A549 (cell line): Measurements from ENCODE around the gene UGT1A9. TPM values are rescaled to one million over a fixed set of nuclear protein-coding genes. Genes with fewer than 3 reads are reported as not detected.

ENCODE experiments used
- ATAC-seq, 2 experiments: fragments of 200-7000 bp in 1 of 2; fragments of >200 bp in 1 of 2; cut with Nextera tagmentation in 1 of 2; cut with Tn5 transposase in 1 of 2; 3 replicates each; pipeline versions ENCODE4 v1.8.0 to v1.9.1; 2018 to 2020; ENCODE audit warnings: mild to moderate bottlenecking in 1 of 2, moderate library complexity in 1 of 2
- CTCF ChIA-PET: fragments of 300-600 bp; sonication (Branson Sonifier 250); formaldehyde crosslinking; extraction: SDS; loops from one replicate; lab custom pipeline; 2021; ENCODE audit warnings: antibody characterized with exemption, inconsistent platforms; lab: Yijun Ruan, JAX
- POLR2A ChIA-PET: fragments of 350-600 bp; formaldehyde crosslinking; extraction: SDS; loops from one replicate; lab custom pipeline; 2021; ENCODE audit warnings: antibody characterized with exemption, inconsistent platforms; lab: Yijun Ruan, JAX
- DNase-seq, 2 experiments: peaks; one replicate each; pipeline versions ENCODE4 v3.0.0 to v3.0.0-alpha.2; 2011 to 2016; ENCODE audit warnings: low read depth in 1 of 2, low spot score in 1 of 2
- FAIRE-seq: peaks from 2 replicates; lab custom pipeline; 2011; peaks lifted over from hg19 to GRCh38; lab: Jason Lieb, UNC
- H3K27ac ChIP-seq, 2 experiments: fragments of >200 bp; sonication (Bioruptor Twin); formaldehyde crosslinking; 3 replicates each; pipeline ENCODE4 v1.5.1; 2016 to 2017
- H3K4me1 ChIP-seq: fragments of >200 bp; sonication (Bioruptor Twin); formaldehyde crosslinking; 3 replicates; pipeline ENCODE4 v1.6.1; 2016
- H3K4me2 ChIP-seq: fragments of >200 bp; sonication (Bioruptor Twin); formaldehyde crosslinking; 3 replicates; pipeline ENCODE4 v1.6.1; 2016
- H3K4me3 ChIP-seq: fragments of >200 bp; sonication (Bioruptor Twin); formaldehyde crosslinking; 3 replicates; pipeline ENCODE4 v1.5.1; 2016
- H3K9me3 ChIP-seq: fragments of >200 bp; sonication (Bioruptor Twin); formaldehyde crosslinking; 3 replicates; pipeline ENCODE4 v1.6.1; 2016
- CBX8 ChIP-seq: fragments of 200-600 bp; sonication (generic); IDR thresholded peaks from 2 replicates; pipeline ENCODE4 v1.6.1; 2016
- CEBPB ChIP-seq, 2 experiments: fragments of >200 bp in 1 of 2; sonication (Bioruptor Twin) in 1 of 2; formaldehyde crosslinking in 1 of 2; IDR thresholded peaks; 2 replicates each; pipeline ENCODE4 v1.6.1; 2012 to 2016
- CHD2 ChIP-seq: fragments of 150-350 bp; IDR thresholded peaks from 2 replicates; pipeline ENCODE4 v1.6.1; 2014; ENCODE audit warnings: low read length; ENCODE audit not compliant: partially characterized antibody
- CHD4 ChIP-seq: fragments of 200-600 bp; sonication (generic); IDR thresholded peaks from 2 replicates; pipeline ENCODE4 v1.6.1; 2016; ENCODE audit warnings: antibody characterized with exemption, mild to moderate bottlenecking, borderline replicate concordance
- EHF ChIP-seq: fragments of 250-450 bp; sonication (Bioruptor Pico); IDR thresholded peaks from 2 replicates; pipeline ENCODE4 v1.5.0; 2020; ENCODE audit warnings: mild to moderate bottlenecking
- FOSL2 ChIP-seq, 2 experiments: fragments of 450-650 bp in 1 of 2; fragments of >200 bp in 1 of 2; sonication (Bioruptor Twin) in 1 of 2; formaldehyde crosslinking; IDR thresholded peaks; 2 replicates each; pipeline versions ENCODE4 v1.5.0 to v1.6.1; 2016 to 2020; ENCODE audit warnings: mild to moderate bottlenecking in 1 of 2, moderate library complexity in 1 of 2
- FOXS1 ChIP-seq: fragments of 250-450 bp; sonication (Bioruptor Pico); IDR thresholded peaks from 2 replicates; pipeline ENCODE4 v1.5.0; 2020; ENCODE audit warnings: mild to moderate bottlenecking, moderate library complexity
- HDAC2 ChIP-seq: fragments of 200-600 bp; sonication (generic); IDR thresholded peaks from 2 replicates; pipeline ENCODE4 v1.6.1; 2016
- HOXA7 ChIP-seq: fragments of 250-450 bp; sonication (Bioruptor Pico); IDR thresholded peaks from 2 replicates; pipeline ENCODE4 v1.5.0; 2020; ENCODE audit warnings: mild to moderate bottlenecking, moderate library complexity
- HOXB5 ChIP-seq: fragments of 250-450 bp; sonication (Bioruptor Pico); IDR thresholded peaks from 2 replicates; pipeline ENCODE4 v1.5.0; 2020; ENCODE audit warnings: mild to moderate bottlenecking, moderate library complexity
- JUNB ChIP-seq: fragments of >200 bp; sonication (Bioruptor Twin); formaldehyde crosslinking; IDR thresholded peaks from 2 replicates; pipeline ENCODE4 v1.6.1; 2016
- KDM5A ChIP-seq: fragments of 200-600 bp; sonication (generic); IDR thresholded peaks from 2 replicates; pipeline ENCODE4 v1.6.1; 2016; ENCODE audit warnings: antibody characterized with exemption, mild to moderate bottlenecking
- MAFK ChIP-seq: fragments of 450-650 bp; IDR thresholded peaks from 2 replicates; pipeline ENCODE4 v1.6.1; 2014; ENCODE audit not compliant: partially characterized antibody
- MYC ChIP-seq: IDR thresholded peaks from 2 replicates; pipeline ENCODE4 v1.6.1; 2012; ENCODE audit warnings: mild to moderate bottlenecking, inconsistent platforms, low read length, improper control_type of control experiment, borderline replicate concordance
- PHF8 ChIP-seq: fragments of 200-600 bp; sonication (generic); IDR thresholded peaks from 2 replicates; pipeline ENCODE4 v1.6.1; 2016; ENCODE audit warnings: low read depth, mild to moderate bottlenecking, antibody characterized with exemption, moderate library complexity, borderline replicate concordance
- POLR2A ChIP-seq: IDR thresholded peaks from 2 replicates; pipeline ENCODE4 v1.6.1; 2012; ENCODE audit warnings: mild to moderate bottlenecking, low read length
- RFX5 ChIP-seq: fragments of 450-650 bp; IDR thresholded peaks from 2 replicates; pipeline ENCODE4 v1.7.1; 2014; ENCODE audit warnings: antibody characterized with exemption, mild to moderate bottlenecking, moderate library complexity
- RNF2 ChIP-seq: fragments of 200-600 bp; sonication (generic); IDR thresholded peaks from 2 replicates; pipeline ENCODE4 v1.6.1; 2016; ENCODE audit warnings: low read depth, mild to moderate bottlenecking, antibody characterized with exemption, moderate library complexity, borderline replicate concordance
- ZC3H11A ChIP-seq: fragments of 450-650 bp; IDR thresholded peaks from 2 replicates; pipeline ENCODE4 v1.6.1; 2014; ENCODE audit warnings: antibody characterized with exemption, mild to moderate bottlenecking
- ZFP36 ChIP-seq: fragments of 450-650 bp; IDR thresholded peaks from 2 replicates; pipeline ENCODE4 v1.6.1; 2014; ENCODE audit warnings: borderline replicate concordance; ENCODE audit not compliant: partially characterized antibody
- WGBS: methylation state at CpG from one replicate; pipeline ENCODE4 v1.1.6; 2017; ENCODE audit errors: missing lambda C conversion rate; 5-methylcytosine and 5-hydroxymethylcytosine counted together
- polyA plus RNA-seq, 4 experiments: library from polyadenylated mRNA; depleted of rRNA in 3 of 4; stranded (reverse); fragments of >200 nt; fragmentation: RNase III in 1 of 4; extraction: RNeasy Plus Mini Kit Qiagen cat#74134 plus additional on column Dnase treatment in 1 of 4; gene quantifications; 2 replicates in 3 of 4; 3 replicates in 1 of 4; pipeline ENCODE4 v1.2.3, GENCODE V29; 2011 to 2017
- TF ChIP-seq, protein P1 (sequence below): fragments of >200 bp; sonication (Bioruptor Twin); formaldehyde crosslinking; IDR thresholded peaks from 3 replicates; pipeline ENCODE4 v1.6.1; 2016
- TF ChIP-seq, protein P2 (sequence below): fragments of 200-600 bp; sonication (generic); IDR thresholded peaks from 2 replicates; pipeline ENCODE4 v1.6.1; 2016; ENCODE audit warnings: antibody characterized with exemption, mild to moderate bottlenecking, moderate library complexity
- TF ChIP-seq, protein P3 (sequence below): IDR thresholded peaks from 2 replicates; pipeline ENCODE4 v1.6.1; 2012
- TF ChIP-seq, protein P4 (sequence below): IDR thresholded peaks from 2 replicates; pipeline ENCODE4 v1.6.1; 2012; ENCODE audit warnings: low read depth, borderline replicate concordance

The UGT1A9 gene
- polyA plus RNA-seq, 2 of the 4 experiments (the other 2 are of a cell fraction): 11.0 to 13.1 TPM

DNA sequence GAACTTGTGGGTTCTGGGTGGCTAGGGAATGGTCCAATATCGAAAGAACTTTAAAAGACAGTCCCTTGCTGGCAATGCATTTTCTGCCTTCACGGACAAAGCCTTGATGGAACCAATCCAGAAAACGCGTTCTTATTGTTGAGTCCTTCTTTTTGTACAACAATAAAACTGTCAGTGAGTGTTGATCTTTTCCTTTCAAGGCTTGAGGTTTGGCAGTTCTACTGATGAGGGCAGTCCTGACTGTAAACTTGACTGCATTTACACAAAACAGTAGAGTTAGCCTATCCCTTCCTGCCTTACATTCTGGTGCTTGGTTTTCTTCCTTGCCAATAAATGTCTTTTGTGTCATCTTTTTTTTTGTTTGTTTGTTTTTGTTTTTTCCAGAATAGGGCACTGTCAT is 7.5 kb downstream of the UGT1A9 start:
- H3K4me1 ChIP-seq: peaks cover 16% of the 10 kb centered on the region; the same call in 1 of the 3 replicates
- no peak for ATAC-seq
- H3K9me3 ChIP-seq: no peaks in the 10 kb centered on the region; the same call in 1 of the 3 replicates
- CTCF ChIA-PET: interaction anchor here (1.4 kb wide), 1 partner anchor 9 kb away, joined by 3 read pairs; no protein-coding TSS in a partner anchor
- TF ChIP-seq, protein P1, sequence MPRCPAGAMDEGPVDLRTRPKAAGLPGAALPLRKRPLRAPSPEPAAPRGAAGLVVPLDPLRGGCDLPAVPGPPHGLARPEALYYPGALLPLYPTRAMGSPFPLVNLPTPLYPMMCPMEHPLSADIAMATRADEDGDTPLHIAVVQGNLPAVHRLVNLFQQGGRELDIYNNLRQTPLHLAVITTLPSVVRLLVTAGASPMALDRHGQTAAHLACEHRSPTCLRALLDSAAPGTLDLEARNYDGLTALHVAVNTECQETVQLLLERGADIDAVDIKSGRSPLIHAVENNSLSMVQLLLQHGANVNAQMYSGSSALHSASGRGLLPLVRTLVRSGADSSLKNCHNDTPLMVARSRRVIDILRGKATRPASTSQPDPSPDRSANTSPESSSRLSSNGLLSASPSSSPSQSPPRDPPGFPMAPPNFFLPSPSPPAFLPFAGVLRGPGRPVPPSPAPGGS: no peak
- TF ChIP-seq, protein P2, sequence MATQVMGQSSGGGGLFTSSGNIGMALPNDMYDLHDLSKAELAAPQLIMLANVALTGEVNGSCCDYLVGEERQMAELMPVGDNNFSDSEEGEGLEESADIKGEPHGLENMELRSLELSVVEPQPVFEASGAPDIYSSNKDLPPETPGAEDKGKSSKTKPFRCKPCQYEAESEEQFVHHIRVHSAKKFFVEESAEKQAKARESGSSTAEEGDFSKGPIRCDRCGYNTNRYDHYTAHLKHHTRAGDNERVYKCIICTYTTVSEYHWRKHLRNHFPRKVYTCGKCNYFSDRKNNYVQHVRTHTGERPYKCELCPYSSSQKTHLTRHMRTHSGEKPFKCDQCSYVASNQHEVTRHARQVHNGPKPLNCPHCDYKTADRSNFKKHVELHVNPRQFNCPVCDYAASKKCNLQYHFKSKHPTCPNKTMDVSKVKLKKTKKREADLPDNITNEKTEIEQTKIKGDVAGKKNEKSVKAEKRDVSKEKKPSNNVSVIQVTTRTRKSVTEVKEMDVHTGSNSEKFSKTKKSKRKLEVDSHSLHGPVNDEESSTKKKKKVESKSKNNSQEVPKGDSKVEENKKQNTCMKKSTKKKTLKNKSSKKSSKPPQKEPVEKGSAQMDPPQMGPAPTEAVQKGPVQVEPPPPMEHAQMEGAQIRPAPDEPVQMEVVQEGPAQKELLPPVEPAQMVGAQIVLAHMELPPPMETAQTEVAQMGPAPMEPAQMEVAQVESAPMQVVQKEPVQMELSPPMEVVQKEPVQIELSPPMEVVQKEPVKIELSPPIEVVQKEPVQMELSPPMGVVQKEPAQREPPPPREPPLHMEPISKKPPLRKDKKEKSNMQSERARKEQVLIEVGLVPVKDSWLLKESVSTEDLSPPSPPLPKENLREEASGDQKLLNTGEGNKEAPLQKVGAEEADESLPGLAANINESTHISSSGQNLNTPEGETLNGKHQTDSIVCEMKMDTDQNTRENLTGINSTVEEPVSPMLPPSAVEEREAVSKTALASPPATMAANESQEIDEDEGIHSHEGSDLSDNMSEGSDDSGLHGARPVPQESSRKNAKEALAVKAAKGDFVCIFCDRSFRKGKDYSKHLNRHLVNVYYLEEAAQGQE: no peak
- TF ChIP-seq PHF8: no peak
- no peak for TF ChIP-seq RFX5
- POLR2A ChIA-PET: no interaction called here
- no peak for FAIRE-seq
- H3K4me3 ChIP-seq: no peak overlapping the region
- no peak for DNase-seq
- WGBS: 87% methylated on average over 4 of the region's 4 CpGs
- H3K27ac ChIP-seq: peak overlapping the region; percentile 44 to 80; a peak in 3 of 6 replicates
- no peak overlapping the region for H3K4me2 ChIP-seq

DNA sequence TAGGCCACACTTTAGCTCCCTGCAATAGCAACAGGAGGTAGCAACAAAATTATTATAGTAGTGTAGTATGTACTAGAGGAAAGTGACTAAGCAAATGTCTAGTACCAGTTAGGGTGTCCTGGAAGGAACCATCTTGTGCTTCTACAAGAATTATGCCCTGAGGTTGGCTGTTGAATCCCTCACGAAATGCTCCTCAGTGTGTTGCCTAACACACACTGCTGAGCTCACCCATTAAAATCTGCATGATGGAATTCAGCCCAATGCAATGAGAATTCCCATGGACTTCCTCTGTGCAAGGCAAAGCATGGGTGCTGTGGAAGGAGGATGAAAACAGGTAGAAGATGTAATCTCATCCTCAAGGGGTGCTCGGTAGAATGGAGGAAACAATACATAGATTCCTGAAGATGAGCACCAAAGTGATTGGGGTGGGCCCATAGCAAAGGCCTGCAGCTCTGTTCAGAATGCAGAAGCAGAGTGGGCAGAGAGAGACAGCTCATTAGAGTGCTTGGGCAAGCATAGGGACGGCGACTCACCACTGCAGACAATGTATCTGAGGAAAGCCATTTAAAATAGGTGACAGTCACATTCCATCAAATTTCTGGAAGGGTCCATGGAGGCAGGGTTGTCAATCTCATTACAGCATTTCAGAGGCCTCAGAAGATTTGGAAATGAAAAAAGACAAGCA is 8.8 kb downstream of the UGT1A9 start:
- CTCF ChIA-PET: interaction anchor here (0.6 to 1.8 kb wide), 5 partner anchors 8 to 518 kb away, joined by 3 to 4 read pairs (median 3); no protein-coding TSS in a partner anchor
- TF ChIP-seq FOXS1 (CRISPR knock-in tag) (no peak), ZFP36 (no peak), HOXB5 (no peak), HDAC2 (no peak), POLR2A (no peak), EHF (no peak), MYC (no peak), PHF8 (no peak)
- TF ChIP-seq, protein P3, sequence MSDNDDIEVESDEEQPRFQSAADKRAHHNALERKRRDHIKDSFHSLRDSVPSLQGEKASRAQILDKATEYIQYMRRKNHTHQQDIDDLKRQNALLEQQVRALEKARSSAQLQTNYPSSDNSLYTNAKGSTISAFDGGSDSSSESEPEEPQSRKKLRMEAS: no peak
- TF ChIP-seq, protein P4, sequence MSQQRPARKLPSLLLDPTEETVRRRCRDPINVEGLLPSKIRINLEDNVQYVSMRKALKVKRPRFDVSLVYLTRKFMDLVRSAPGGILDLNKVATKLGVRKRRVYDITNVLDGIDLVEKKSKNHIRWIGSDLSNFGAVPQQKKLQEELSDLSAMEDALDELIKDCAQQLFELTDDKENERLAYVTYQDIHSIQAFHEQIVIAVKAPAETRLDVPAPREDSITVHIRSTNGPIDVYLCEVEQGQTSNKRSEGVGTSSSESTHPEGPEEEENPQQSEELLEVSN: no peak
- FAIRE-seq: no peak
- H3K4me3 ChIP-seq: no peak overlapping the region
- ATAC-seq: peak in 1 of 2 experiments; percentile 26; a peak in 2 of 6 replicates
- H3K9me3 ChIP-seq: peaks cover 5% of the 10 kb centered on the region
- peak overlapping the region; percentile 44 to 80; a peak in 5 of 6 replicates for H3K27ac ChIP-seq
- H3K4me2 ChIP-seq: no peak overlapping the region
- POLR2A ChIA-PET: no interaction called here
- peaks cover 16% of the 10 kb centered on the region; the same call in 1 of the 3 replicates for H3K4me1 ChIP-seq
- no peak for DNase-seq
- 91% methylated on average over 4 of the region's 4 CpGs for WGBS

DNA sequence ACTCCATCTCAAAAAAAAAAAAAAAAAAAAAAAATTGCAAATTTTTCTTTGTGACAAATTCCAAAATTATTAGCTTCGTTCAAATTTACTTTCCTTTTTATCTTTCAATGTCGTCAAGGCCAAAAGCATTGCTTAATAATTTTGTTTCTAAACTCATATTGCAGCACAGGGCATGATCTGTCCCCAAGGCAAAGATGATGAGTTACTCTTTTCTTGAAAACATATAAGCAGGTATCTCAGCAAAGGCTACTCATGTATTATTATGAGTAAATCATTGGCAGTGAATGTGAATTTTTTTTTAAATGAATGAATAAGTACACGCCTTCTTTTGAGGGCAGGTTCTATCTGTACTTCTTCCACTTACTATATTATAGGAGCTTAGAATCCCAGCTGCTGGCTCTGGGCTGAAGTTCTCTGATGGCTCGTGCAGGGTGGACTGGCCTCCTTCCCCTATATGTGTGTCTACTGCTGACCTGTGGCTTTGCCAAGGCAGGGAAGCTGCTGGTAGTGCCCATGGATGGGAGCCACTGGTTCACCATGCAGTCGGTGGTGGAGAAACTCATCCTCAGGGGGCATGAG is 9.9 kb downstream of the UGT1A9 start, which contains the start of gene UGT1A7:
Gene UGT1A7 (plus strand): TSS at position 381 of the 579 bp plus-strand sequence. CDS start 37 bp downstream, at position 418.
- Histone ChIP-seq H3K27ac (peak within 1 kb of the TSS; percentile 45 to 80), H3K9me3 (peaks cover 15% of the 10 kb centered on the region), H3K4me2 (no peak within 1 kb of the TSS), H3K4me3 (no peak within 1 kb of the TSS), H3K4me1 (peaks cover 9% of the 10 kb centered on the region; the same call in 1 of the 3 replicates)
- ATAC-seq (peak in 1 of 2 experiments; percentile 26; a peak in 2 of 6 replicates), FAIRE-seq (no peak), DNase-seq (no peak)
- POLR2A ChIA-PET: no interaction called here
- 81% methylated on average over 5 of the region's 5 CpGs for WGBS
- CTCF ChIA-PET: interaction anchor here (0.5 to 1.8 kb wide), 4 partner anchors 10 to 1201 kb away, joined by 3 to 4 read pairs (median 4); no protein-coding TSS in a partner anchor
- TF ChIP-seq RFX5 (no peak), CHD4 (no peak), RNF2 (no peak), ZC3H11A (no peak), CEBPB (IDR thresholded peaks at IDR 0.05) (0 out of 4 replicates have a peak, but pooled peaks of 1 of the 2 experiments have one; percentile 15), MYC (no peak), MAFK (no peak), CHD2 (no peak), FOSL2 (IDR thresholded peaks at IDR 0.05) (no peak), FOSL2 (CRISPR knock-in tag; IDR thresholded peaks at IDR 0.05) (no peak), JUNB (peak; percentile 20; the same call in 1 of the 2 replicates), KDM5A (no peak), CBX8 (no peak), FOXS1 (CRISPR knock-in tag) (no peak), HOXA7 (no peak)
